RWPE2 (cell line): ENCODE data around the gene MACROD2.

Experiments used
- ATAC-seq: fragments of 200-7000 bp; cut with Tn5 transposase; 3 replicates; pipeline ENCODE4 v1.9.1; 2021; ENCODE audit warnings: low read depth
- DNase-seq: peaks from one replicate; pipeline ENCODE4 v3.0.0-alpha.2; 2020; ENCODE audit warnings: low spot score
- H3K27ac ChIP-seq: fragments of 450-650 bp; 2 replicates; pipeline ENCODE4 v1.5.1; 2017; ENCODE audit warnings: mild to moderate bottlenecking; ENCODE audit not compliant: poor library complexity, severe bottlenecking
- H3K27me3 ChIP-seq: fragments of 250-450 bp; sonication (Bioruptor Pico); 2 replicates; pipeline ENCODE4 v1.5.1; 2021; ENCODE audit warnings: mild to moderate bottlenecking, moderate library complexity; ENCODE audit not compliant: insufficient read depth, poor library complexity, severe bottlenecking
- H3K36me3 ChIP-seq: fragments of 250-450 bp; sonication (Bioruptor Pico); 2 replicates; pipeline ENCODE4 v1.5.1; 2020; ENCODE audit warnings: low read depth, mild to moderate bottlenecking, moderate library complexity
- H3K4me1 ChIP-seq: fragments of 250-450 bp; sonication (Bioruptor Pico); 2 replicates; pipeline ENCODE4 v1.5.1; 2021; ENCODE audit warnings: mild to moderate bottlenecking, moderate library complexity; ENCODE audit not compliant: insufficient read depth, poor library complexity, severe bottlenecking
- H3K4me3 ChIP-seq: fragments of 250-450 bp; sonication (Bioruptor Pico); 2 replicates; pipeline ENCODE4 v1.5.1; 2021; ENCODE audit warnings: mild to moderate bottlenecking, moderate library complexity; ENCODE audit not compliant: severe bottlenecking
- H3K9me3 ChIP-seq: fragments of 250-450 bp; sonication (Bioruptor Pico); 2 replicates; pipeline ENCODE4 v1.5.1; 2021; ENCODE audit warnings: mild to moderate bottlenecking, moderate library complexity; ENCODE audit not compliant: severe bottlenecking
- TF ChIP-seq, protein P1 (sequence below): fragments of 450-650 bp; IDR thresholded peaks from one replicate; pipeline ENCODE4 v1.5.1; 2017; ENCODE audit warnings: mild to moderate bottlenecking, moderate library complexity; ENCODE audit not compliant: poor library complexity, severe bottlenecking

Gene MACROD2

DNA sequence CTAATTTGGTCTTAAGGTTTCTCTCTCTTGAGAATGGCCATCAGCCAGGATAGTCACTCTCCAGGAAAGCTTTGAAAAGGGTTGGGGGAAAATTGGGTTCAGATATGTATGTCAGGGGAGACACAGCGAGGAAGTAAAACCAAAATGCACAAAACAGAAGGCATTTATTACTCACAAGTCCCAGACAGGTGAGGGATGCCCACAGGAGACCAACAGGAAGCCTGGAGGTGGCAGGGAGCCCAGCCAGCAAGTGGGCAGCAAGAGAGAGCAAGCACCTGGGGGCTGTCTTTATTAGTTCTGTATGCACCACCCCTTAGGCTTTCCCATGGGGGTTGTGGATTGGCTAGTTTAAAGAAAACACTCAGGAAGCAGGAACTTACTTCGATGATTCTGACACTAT is 1870.2 kb downstream of the MACROD2 start:
- Histone ChIP-seq H3K4me1 (no peaks in the 10 kb centered on the region), H3K9me3 (no peaks in the 10 kb centered on the region), H3K36me3 (no peaks in the 10 kb centered on the region), H3K4me3 (no peak overlapping the region), H3K27ac (no peak overlapping the region), H3K27me3 (no peaks in the 10 kb centered on the region)
- TF ChIP-seq, protein P1, sequence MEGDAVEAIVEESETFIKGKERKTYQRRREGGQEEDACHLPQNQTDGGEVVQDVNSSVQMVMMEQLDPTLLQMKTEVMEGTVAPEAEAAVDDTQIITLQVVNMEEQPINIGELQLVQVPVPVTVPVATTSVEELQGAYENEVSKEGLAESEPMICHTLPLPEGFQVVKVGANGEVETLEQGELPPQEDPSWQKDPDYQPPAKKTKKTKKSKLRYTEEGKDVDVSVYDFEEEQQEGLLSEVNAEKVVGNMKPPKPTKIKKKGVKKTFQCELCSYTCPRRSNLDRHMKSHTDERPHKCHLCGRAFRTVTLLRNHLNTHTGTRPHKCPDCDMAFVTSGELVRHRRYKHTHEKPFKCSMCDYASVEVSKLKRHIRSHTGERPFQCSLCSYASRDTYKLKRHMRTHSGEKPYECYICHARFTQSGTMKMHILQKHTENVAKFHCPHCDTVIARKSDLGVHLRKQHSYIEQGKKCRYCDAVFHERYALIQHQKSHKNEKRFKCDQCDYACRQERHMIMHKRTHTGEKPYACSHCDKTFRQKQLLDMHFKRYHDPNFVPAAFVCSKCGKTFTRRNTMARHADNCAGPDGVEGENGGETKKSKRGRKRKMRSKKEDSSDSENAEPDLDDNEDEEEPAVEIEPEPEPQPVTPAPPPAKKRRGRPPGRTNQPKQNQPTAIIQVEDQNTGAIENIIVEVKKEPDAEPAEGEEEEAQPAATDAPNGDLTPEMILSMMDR = no peak
- DNase-seq (no peak), ATAC-seq (no peak)

DNA sequence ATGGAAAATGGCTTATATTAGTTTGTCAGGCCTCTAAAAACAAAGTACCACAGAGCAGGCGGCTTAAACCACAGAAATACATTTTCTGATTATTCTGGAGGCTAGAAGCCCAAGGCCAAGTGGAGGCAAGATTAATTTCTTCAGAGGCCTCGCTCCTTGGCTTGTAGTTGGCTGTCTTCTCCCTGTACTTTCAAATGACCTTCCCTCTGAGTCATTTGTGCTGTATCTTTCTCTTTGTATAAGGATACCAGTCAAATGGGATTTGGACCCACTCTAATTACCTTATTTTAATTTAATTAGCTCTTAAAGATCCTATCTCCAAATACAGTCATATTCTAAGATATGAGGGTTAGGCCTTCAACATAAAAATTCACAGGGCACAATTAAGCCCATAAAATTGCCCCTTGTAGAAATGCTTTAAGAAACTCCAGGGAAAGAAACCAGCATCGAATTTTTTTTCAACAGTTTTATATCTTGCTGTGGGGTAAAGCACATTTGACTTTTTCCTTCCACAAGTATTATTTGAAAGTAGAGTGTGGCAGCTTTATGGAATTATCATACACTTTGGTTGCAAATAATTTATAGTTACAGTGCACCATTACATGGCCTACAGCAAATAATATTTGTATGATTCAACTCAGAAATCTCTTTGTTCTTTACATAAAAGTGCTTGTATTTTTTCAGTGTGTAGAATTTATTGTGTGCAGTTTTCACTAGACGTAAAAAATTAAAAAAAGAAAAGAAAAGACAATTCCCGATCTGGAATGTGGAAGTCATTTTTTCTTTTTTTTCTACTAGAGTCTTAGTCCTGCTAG is 1871.8 kb downstream of the MACROD2 start:
- ATAC-seq = no peak
- no peaks in the 10 kb centered on the region for H3K9me3 ChIP-seq
- no peaks in the 10 kb centered on the region for H3K36me3 ChIP-seq
- TF ChIP-seq, protein P1 = no peak
- no peak for DNase-seq
- no peak overlapping the region for H3K27ac ChIP-seq
- H3K4me1 ChIP-seq = no peaks in the 10 kb centered on the region
- no peaks in the 10 kb centered on the region for H3K27me3 ChIP-seq
- no peak overlapping the region for H3K4me3 ChIP-seq

DNA sequence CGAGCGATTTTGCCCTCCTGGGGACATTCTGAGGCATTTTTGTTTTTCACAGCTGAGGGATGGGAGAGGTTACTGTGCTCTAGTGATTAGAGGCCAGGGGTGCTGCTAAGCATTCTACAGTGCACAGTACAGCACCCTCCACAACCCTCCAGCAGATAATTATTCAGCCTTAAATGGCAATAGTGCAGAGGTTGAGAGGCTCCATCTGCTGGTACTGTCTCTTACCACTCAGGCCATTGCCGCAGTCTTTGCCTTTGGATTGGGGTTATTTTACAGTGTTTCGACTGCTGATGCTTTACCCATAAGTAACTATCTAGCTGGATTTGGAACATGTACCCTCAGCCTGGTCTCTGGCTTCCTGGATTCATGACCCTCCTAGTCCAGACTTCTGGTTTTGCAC is 1872.6 kb downstream of the MACROD2 start:
- TF ChIP-seq, protein P1 = peak; percentile 45
- ATAC-seq (peak; percentile 64; the same call in 2 of the 3 replicates), DNase-seq (no peak)
- H3K4me1 ChIP-seq = no peaks in the 10 kb centered on the region
- no peak overlapping the region for H3K27ac ChIP-seq
- H3K27me3 ChIP-seq = no peaks in the 10 kb centered on the region
- H3K4me3 ChIP-seq = no peak overlapping the region
- no peaks in the 10 kb centered on the region for H3K9me3 ChIP-seq
- no peaks in the 10 kb centered on the region for H3K36me3 ChIP-seq

DNA sequence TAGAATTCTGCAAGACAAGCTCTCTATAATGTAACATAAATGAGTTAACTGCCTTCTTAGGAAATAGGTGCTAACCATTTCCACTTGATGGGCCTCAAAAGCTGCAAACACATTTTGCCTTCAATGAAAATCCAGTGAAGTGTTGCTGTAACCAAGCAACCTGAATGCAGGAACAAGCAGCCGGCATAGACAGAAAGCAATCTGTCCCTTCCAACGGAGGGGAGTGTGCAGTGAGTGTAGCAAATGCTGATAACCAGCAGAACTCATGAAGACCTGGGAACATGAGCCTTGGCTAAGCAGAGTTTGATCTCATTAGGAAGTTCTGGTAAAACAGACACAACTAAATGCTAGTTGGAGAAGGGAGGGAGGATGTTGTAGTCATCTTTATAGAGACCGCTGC is 1880.1 kb downstream of the MACROD2 start:
- H3K4me1 ChIP-seq = no peaks in the 10 kb centered on the region
- ATAC-seq = no peak
- H3K9me3 ChIP-seq = no peaks in the 10 kb centered on the region
- H3K27me3 ChIP-seq = no peaks in the 10 kb centered on the region
- no peaks in the 10 kb centered on the region for H3K36me3 ChIP-seq
- TF ChIP-seq, protein P1 = no peak
- no peak for DNase-seq
- no peak overlapping the region for H3K27ac ChIP-seq
- H3K4me3 ChIP-seq = no peak overlapping the region

DNA sequence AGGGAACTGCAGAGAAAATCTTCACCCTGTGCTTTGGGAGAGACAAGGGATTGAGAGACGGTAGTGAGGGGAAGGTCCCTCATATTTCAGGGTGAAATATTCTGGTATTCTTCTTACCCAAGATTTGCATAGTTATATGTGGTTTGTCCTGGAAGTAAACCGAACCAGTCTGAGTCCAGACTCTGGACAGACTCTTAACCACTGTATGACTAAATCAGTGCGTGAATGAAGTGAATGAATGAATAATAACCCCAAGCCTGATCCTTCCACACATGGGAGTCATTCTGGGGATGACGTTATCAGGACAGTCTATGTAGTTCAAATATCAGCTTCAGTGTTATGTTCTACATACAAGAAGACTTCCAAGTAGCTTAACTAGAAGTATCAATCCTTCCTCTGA is 1887.2 kb downstream of the MACROD2 start:
- no peaks in the 10 kb centered on the region for H3K9me3 ChIP-seq
- H3K27ac ChIP-seq = no peak overlapping the region
- TF ChIP-seq, protein P1 = no peak
- no peak for DNase-seq
- ATAC-seq = no peak
- H3K4me1 ChIP-seq = no peaks in the 10 kb centered on the region
- no peaks in the 10 kb centered on the region for H3K27me3 ChIP-seq
- H3K4me3 ChIP-seq = no peak overlapping the region
- no peaks in the 10 kb centered on the region for H3K36me3 ChIP-seq
